Activated CD8-positive, alpha-beta T cell treated with anti-CD3 and anti-CD28 coated beads for 36 hours (primary cell): ENCODE measurements around the gene MESD. TPM values are rescaled to one million over a fixed set of nuclear protein-coding genes. Genes with fewer than 3 reads are reported as not detected.

Experiments used
- ATAC-seq: fragments of 200-7000 bp; cut with Tn5 transposase; one replicate; pipeline ENCODE4 v1.10.0; 2021; ENCODE audit warnings: mild to moderate bottlenecking, moderate library complexity
- CTCF ChIA-PET: fragments of 350-600 bp; sonication (Branson Sonifier 250); formaldehyde crosslinking; loops from one replicate; lab custom pipeline; 2021; ENCODE audit warnings: antibody characterized with exemption; lab: Charles Lee
- POLR2A ChIA-PET: fragments of 350-600 bp; sonication (Branson Sonifier 250); formaldehyde crosslinking; loops from one replicate; lab custom pipeline; 2021; ENCODE audit warnings: antibody characterized with exemption; lab: Charles Lee
- DNase-seq: peaks from one replicate; pipeline ENCODE4 v3.0.0-alpha.2; 2020
- H3K27ac Mint-ChIP-seq: one replicate; pipeline ENCODE4 v1.8.0; 2021; ENCODE audit warnings: mild to moderate bottlenecking, mixed read lengths
- H3K27me3 Mint-ChIP-seq: one replicate; pipeline ENCODE4 v1.8.0; 2021; ENCODE audit warnings: mixed read lengths
- H3K36me3 Mint-ChIP-seq: one replicate; pipeline ENCODE4 v1.8.0; 2021; ENCODE audit warnings: low read depth, mixed read lengths
- H3K4me1 Mint-ChIP-seq: one replicate; pipeline ENCODE4 v1.8.0; 2021; ENCODE audit warnings: low read depth, mixed read lengths
- H3K4me3 Mint-ChIP-seq: one replicate; pipeline ENCODE4 v1.8.0; 2021; ENCODE audit warnings: mild to moderate bottlenecking, moderate library complexity, mixed read lengths
- H3K9me3 Mint-ChIP-seq: one replicate; pipeline ENCODE4 v1.8.0; 2021; ENCODE audit warnings: mixed read lengths
- intact Hi-C: fragments of 100-400 bp; cut with micrococcal nuclease; formaldehyde crosslinking; loops from one replicate; pipeline ENCODE4 v1.10.0; 2022
- total RNA-seq, 2 experiments: library from RNA; stranded (reverse); gene quantifications; one replicate each; pipeline ENCODE4 v1.2.3, GENCODE V29; 2021
- TF ChIP-seq, protein P1 (sequence below): fragments of 200-600 bp; IDR thresholded peaks from one replicate; pipeline ENCODE4 v1.8.0; 2022; ENCODE audit warnings: antibody characterized with exemption, mild to moderate bottlenecking

MESD gene
- 10 to 100 TPM; 15.8 to 16.5 TPM for total RNA-seq

GRCh38 chr15:80989518-80990478, at the start of gene MESD:
Gene MESD (minus strand): TSS chr15:80989819. CDS start chr15:80989791, 28 bp downstream.
- TF ChIP-seq, protein P1, sequence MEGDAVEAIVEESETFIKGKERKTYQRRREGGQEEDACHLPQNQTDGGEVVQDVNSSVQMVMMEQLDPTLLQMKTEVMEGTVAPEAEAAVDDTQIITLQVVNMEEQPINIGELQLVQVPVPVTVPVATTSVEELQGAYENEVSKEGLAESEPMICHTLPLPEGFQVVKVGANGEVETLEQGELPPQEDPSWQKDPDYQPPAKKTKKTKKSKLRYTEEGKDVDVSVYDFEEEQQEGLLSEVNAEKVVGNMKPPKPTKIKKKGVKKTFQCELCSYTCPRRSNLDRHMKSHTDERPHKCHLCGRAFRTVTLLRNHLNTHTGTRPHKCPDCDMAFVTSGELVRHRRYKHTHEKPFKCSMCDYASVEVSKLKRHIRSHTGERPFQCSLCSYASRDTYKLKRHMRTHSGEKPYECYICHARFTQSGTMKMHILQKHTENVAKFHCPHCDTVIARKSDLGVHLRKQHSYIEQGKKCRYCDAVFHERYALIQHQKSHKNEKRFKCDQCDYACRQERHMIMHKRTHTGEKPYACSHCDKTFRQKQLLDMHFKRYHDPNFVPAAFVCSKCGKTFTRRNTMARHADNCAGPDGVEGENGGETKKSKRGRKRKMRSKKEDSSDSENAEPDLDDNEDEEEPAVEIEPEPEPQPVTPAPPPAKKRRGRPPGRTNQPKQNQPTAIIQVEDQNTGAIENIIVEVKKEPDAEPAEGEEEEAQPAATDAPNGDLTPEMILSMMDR = no peak

DNA sequence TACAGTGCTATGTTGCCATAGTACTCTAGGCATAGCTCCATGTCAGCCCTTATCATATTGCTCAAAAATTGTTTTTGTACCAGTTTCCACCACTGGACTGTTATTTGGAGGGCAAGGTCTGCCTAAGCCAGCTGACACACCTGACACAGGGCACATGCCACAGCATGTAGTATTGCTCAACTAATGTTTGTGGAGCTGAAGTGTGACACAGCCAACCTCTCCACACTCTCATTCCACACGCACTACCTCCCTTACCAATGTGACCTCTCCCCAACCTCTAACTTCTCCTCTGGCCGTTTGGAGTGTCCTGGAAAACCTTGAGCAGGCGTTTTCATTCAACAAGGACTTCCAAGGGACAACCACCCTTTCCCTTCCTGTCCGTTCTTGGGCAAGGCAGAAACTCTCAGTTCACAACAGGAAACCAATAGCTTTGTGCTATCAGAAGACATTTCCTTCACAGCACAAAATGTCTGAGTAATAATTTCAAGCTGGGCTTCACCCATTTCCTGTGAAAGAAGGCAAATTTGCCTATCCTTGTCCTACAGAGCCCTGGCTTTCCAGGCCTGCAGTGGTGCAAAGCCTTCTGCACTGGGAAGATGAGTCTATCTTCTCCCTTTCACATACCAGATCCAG, 49.5 kb upstream of the MESD start:
- Mint-ChIP-seq H3K9me3 (no peaks in the 10 kb centered on the region), H3K36me3 (no peaks in the 10 kb centered on the region), H3K4me3 (no peak overlapping the region), H3K4me1 (peaks cover 7% of the 10 kb centered on the region), H3K27ac (peak overlapping the region; percentile 75), H3K27me3 (no peaks in the 10 kb centered on the region)
- intact Hi-C loops = no loop called here
- ATAC-seq (peak; percentile 27), DNase-seq (no peak)
- POLR2A ChIA-PET = interaction anchor here (1.1 kb wide), 1 partner anchor 38 kb away, joined by 3 read pairs; no protein-coding TSS in a partner anchor
- CTCF ChIA-PET = interaction anchor here (1.6 to 2.4 kb wide), 2 partner anchors 9 to 227 kb away, joined by 5 to 8 read pairs; no protein-coding TSS in a partner anchor
- TF ChIP-seq, protein P1 = no peak

More at GRCh38 chr15:80989518-80990478, at the start of gene MESD:
- ATAC-seq = peak; percentile 99
- Mint-ChIP-seq H3K27ac (peak within 1 kb of the TSS; percentile 93), H3K4me3 (peak within 1 kb of the TSS; percentile 95), H3K36me3 (peaks cover 22% of the 10 kb centered on the region), H3K27me3 (no peaks in the 10 kb centered on the region), H3K4me1 (peaks cover 44% of the 10 kb centered on the region), H3K9me3 (no peaks in the 10 kb centered on the region)
- POLR2A ChIA-PET = interaction anchor here (1.5 to 2.6 kb wide), 2 partner anchors 9 to 12 kb away, joined by 5 to 29 read pairs; partner anchors contain the start of gene TLNRD1
- peak; percentile 99 for DNase-seq
- intact Hi-C loops = loop anchor here (10.0 kb wide), 3 partner anchors 115 to 305 kb away; no protein-coding TSS in a partner anchor
- CTCF ChIA-PET = interaction anchor here (1.1 to 2.3 kb wide), 5 partner anchors 11 to 276 kb away, joined by 3 to 21 read pairs (median 4); partner anchors contain the start of gene TLNRD1

- POLR2A ChIA-PET = no interaction called here
- no peak overlapping the region for H3K4me3 Mint-ChIP-seq
- CTCF ChIA-PET = interaction anchor here (1.6 to 2.4 kb wide), 2 partner anchors 8 to 228 kb away, joined by 5 to 8 read pairs; no protein-coding TSS in a partner anchor
- DNase-seq = no peak
- peaks cover 7% of the 10 kb centered on the region for H3K4me1 Mint-ChIP-seq
- TF ChIP-seq, protein P1 = no peak
- no peaks in the 10 kb centered on the region for H3K9me3 Mint-ChIP-seq
- no peaks in the 10 kb centered on the region for H3K36me3 Mint-ChIP-seq
- no peak for ATAC-seq
- intact Hi-C loops = no loop called here
- H3K27ac Mint-ChIP-seq = no peak overlapping the region
- H3K27me3 Mint-ChIP-seq = no peaks in the 10 kb centered on the region
Measured at GRCh38 chr15:81037952-81038743, 48.5 kb upstream of the MESD start.

- no peak overlapping the region for H3K4me3 Mint-ChIP-seq
- ChIA-PET POLR2A (no interaction called here), CTCF (interaction anchor here (1.6 kb wide), 1 partner anchor 232 kb away, joined by 4 read pairs; no protein-coding TSS in a partner anchor)
- DNase-seq = no peak
- intact Hi-C loops = no loop called here
- H3K9me3 Mint-ChIP-seq = peaks cover 9% of the 10 kb centered on the region
- TF ChIP-seq, protein P1 = no peak
- peaks cover 8% of the 10 kb centered on the region for H3K4me1 Mint-ChIP-seq
- H3K27ac Mint-ChIP-seq = no peak overlapping the region
- H3K27me3 Mint-ChIP-seq = peaks cover 7% of the 10 kb centered on the region
- no peak for ATAC-seq
- peaks cover 6% of the 10 kb centered on the region for H3K36me3 Mint-ChIP-seq
Measured at GRCh38 chr15:81033508-81033907, 43.9 kb upstream of the MESD start.
